ENCODE data around the gene HAGH. TPM values are rescaled to one million over a fixed set of nuclear protein-coding genes. Genes with fewer than 3 reads are reported as not detected.
A peak's percentile ranks its signal among the peaks of the same experiment; 100 is the strongest.

The HAGH gene
- total RNA-seq, 1 donor = 32.9 TPM

GRCh38 chr16:1870365-1871082 lies 43.9 kb upstream of the HAGH start:
- H4K20me1 ChIP-seq (ENCODE audit: insufficient read depth, low read length) = no peaks in the 10 kb centered on the region
- peaks cover 29% of the 10 kb centered on the region for H3K27me3 ChIP-seq (ENCODE audit: insufficient read depth, low read length)
- no peak overlapping the region for H3K4me3 ChIP-seq (ENCODE audit: insufficient read depth, low read length)
- peaks cover 8% of the 10 kb centered on the region for H3K4me1 ChIP-seq (ENCODE audit: insufficient read depth, low read length)
- no peaks in the 10 kb centered on the region for H3K36me3 ChIP-seq (ENCODE audit: insufficient read depth, low read length)
- H3K79me2 ChIP-seq (ENCODE audit: insufficient read depth, low read length) = no peaks in the 10 kb centered on the region
- DNase-seq (ENCODE audit: insufficient read length, low spot score, missing footprints) = peak; percentile 89
- H3K4me2 ChIP-seq (ENCODE audit: insufficient read depth, low read length) = peak overlapping the region; percentile 14
- no peaks in the 10 kb centered on the region for H3K9me3 ChIP-seq (ENCODE audit: low read depth, low read length)
- no peak overlapping the region for H3K27ac ChIP-seq (ENCODE audit: low read depth, low read length)
- H2AFZ ChIP-seq (ENCODE audit: low read length) = no peak overlapping the region
- TF ChIP-seq CTCF (IDR thresholded peaks at IDR 0.05; ENCODE audit: extremely low read depth, low read depth, low read length) = no peak

DNA sequence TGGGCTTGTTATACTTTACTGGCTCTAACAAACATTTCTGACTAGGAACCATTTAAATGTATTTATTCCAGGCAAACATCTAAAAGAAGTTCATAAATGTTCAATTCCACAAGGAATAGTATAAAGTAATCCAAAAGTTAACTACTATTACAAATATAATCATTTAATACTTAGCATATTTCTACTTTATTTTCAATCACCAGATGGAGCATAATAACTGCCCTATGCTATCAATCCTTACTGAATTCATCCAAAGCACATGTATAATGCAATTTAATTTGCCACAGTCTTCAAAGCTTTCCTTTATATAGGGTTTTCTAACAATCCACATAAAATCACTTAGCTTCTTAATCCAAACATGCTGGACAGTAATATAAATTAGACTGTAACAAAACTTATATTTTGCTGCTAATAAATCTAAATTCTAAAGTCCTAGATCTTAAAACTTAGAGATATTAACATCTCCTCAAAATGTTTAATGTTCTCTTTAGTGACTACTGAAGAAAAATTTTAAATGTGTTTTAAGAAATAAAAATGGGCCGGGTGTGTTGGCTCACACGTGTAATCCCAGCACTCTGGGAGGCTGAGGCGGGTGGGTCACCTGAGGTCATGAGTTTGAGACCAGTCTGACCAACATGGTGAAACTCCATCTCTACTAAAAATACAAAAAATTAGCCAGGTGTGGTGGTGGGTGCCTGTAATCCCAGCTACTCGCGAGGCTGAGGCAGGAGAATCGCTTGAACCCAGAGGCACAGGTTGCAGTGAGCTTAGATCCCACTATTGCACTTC lies 39.5 kb upstream of the HAGH start:
- no peak overlapping the region for H3K4me2 ChIP-seq (ENCODE audit: insufficient read depth, low read length)
- peaks cover 31% of the 10 kb centered on the region for H3K27me3 ChIP-seq (ENCODE audit: insufficient read depth, low read length)
- TF ChIP-seq CTCF (IDR thresholded peaks at IDR 0.05; ENCODE audit: extremely low read depth, low read depth, low read length) = no peak

DNA sequence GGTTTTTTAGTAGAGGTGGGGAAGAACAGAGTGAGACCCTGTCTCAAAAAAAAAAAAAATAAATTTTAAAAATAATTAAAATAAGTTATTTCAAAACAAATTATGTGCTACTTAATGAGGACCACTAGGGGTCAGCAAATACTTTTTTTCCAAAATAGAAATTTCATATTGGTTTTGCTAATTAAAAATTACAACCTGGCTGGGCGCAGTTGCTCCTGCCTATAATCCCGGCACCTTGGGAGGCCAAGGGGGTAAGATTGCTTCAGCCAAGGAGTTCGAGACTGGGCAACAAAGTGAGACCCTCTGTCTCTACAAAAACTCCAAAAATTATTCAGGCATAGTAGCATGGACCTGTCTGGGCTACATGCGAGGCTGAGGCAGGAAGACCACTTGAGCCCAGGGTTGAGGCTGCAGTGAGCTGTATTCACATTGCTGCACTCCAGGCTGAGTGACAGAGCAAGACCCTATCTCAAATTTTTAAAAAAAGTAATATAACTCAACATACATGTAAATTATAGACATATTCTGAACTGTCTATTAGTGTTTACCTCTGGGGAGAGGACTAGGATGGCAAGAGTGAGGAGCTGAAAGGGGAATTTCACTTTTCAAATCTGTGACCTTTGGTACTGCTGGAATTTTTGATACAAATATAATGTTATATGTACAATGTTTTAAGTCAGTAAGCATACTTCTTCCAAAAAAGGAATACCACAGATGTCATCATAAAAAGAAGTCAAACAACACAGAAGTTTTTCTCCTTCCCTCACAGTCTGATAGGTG lies 37.2 kb upstream of the HAGH start:
- H3K79me2 ChIP-seq (ENCODE audit: insufficient read depth, low read length) = no peaks in the 10 kb centered on the region
- peaks cover 53% of the 10 kb centered on the region for H3K27me3 ChIP-seq (ENCODE audit: insufficient read depth, low read length)
- H3K27ac ChIP-seq (ENCODE audit: low read depth, low read length) = no peak overlapping the region
- H3K9me3 ChIP-seq (ENCODE audit: low read depth, low read length) = no peaks in the 10 kb centered on the region
- no peak overlapping the region for H3K4me3 ChIP-seq (ENCODE audit: insufficient read depth, low read length)
- DNase-seq (ENCODE audit: insufficient read length, low spot score, missing footprints) = no peak
- H3K4me2 ChIP-seq (ENCODE audit: insufficient read depth, low read length) = no peak overlapping the region
- H4K20me1 ChIP-seq (ENCODE audit: insufficient read depth, low read length) = no peaks in the 10 kb centered on the region
- no peaks in the 10 kb centered on the region for H3K36me3 ChIP-seq (ENCODE audit: insufficient read depth, low read length)
- peak; percentile 60 for TF ChIP-seq CTCF (IDR thresholded peaks at IDR 0.05; ENCODE audit: extremely low read depth, low read depth, low read length)
- H3K4me1 ChIP-seq (ENCODE audit: insufficient read depth, low read length) = no peaks in the 10 kb centered on the region
- H2AFZ ChIP-seq (ENCODE audit: low read length) = no peak overlapping the region

More for the DNA sequence above, 39.5 kb upstream of the HAGH start:
- Histone ChIP-seq H3K27ac (ENCODE audit: low read depth, low read length) (no peak overlapping the region), H3K4me1 (ENCODE audit: insufficient read depth, low read length) (peaks cover 8% of the 10 kb centered on the region), H3K4me3 (ENCODE audit: insufficient read depth, low read length) (no peak overlapping the region), H3K36me3 (ENCODE audit: insufficient read depth, low read length) (no peaks in the 10 kb centered on the region), H2AFZ (ENCODE audit: low read length) (no peak overlapping the region), H3K9me3 (ENCODE audit: low read depth, low read length) (no peaks in the 10 kb centered on the region), H3K79me2 (ENCODE audit: insufficient read depth, low read length) (no peaks in the 10 kb centered on the region), H4K20me1 (ENCODE audit: insufficient read depth, low read length) (no peaks in the 10 kb centered on the region)
- DNase-seq (ENCODE audit: insufficient read length, low spot score, missing footprints) = no peak

Data from osteoblast (primary cell).